Right lobe of liver (tissue), 4 donors: ENCODE results near the gene PPP2R5B.

Experiments
- POLR2A ChIP-seq: fragments of 450-650 bp; IDR thresholded peaks from one replicate; pipeline ENCODE4 v1.6.1; 2017; ENCODE audit warnings: antibody characterized with exemption, mild to moderate bottlenecking
- TF ChIP-seq, protein P1 (sequence below), 4 donors: fragments of 200-600 bp in 3 of 4; fragments of 450-650 bp in 1 of 4; IDR thresholded peaks; one replicate each; pipeline versions ENCODE4 v1.5.1 to v1.8.0; 2016 to 2022; ENCODE audit warnings: antibody characterized with exemption in 4 of 4, mild to moderate bottlenecking in 2 of 4
- donor health status: DM: no; HTN: no; CAD: no.
- donor health status: DM: no; HTN: no; CAD: no.
- donor health status: DM: no; HTN: yes; CAD: no.

GRCh38 chr11:64921384-64921783 lies 3.1 kb upstream of the PPP2R5B start:
- no peak for TF ChIP-seq POLR2A
- TF ChIP-seq, protein P1, sequence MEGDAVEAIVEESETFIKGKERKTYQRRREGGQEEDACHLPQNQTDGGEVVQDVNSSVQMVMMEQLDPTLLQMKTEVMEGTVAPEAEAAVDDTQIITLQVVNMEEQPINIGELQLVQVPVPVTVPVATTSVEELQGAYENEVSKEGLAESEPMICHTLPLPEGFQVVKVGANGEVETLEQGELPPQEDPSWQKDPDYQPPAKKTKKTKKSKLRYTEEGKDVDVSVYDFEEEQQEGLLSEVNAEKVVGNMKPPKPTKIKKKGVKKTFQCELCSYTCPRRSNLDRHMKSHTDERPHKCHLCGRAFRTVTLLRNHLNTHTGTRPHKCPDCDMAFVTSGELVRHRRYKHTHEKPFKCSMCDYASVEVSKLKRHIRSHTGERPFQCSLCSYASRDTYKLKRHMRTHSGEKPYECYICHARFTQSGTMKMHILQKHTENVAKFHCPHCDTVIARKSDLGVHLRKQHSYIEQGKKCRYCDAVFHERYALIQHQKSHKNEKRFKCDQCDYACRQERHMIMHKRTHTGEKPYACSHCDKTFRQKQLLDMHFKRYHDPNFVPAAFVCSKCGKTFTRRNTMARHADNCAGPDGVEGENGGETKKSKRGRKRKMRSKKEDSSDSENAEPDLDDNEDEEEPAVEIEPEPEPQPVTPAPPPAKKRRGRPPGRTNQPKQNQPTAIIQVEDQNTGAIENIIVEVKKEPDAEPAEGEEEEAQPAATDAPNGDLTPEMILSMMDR (IDR thresholded peaks at IDR 0.05), result no peak
